ENCODE measurements around the gene FNBP1. TPM values are rescaled to one million over a fixed set of nuclear protein-coding genes. Genes with fewer than 3 reads are reported as not detected.
"Not testable (repeated sequence)": the region's sequence is repeated elsewhere in the genome, so short reads cannot be mapped to it uniquely, and the experiment has no call there.

The FNBP1 gene
- total RNA-seq, 2 experiments from 2014 or later, result 126 to 128 TPM

DNA sequence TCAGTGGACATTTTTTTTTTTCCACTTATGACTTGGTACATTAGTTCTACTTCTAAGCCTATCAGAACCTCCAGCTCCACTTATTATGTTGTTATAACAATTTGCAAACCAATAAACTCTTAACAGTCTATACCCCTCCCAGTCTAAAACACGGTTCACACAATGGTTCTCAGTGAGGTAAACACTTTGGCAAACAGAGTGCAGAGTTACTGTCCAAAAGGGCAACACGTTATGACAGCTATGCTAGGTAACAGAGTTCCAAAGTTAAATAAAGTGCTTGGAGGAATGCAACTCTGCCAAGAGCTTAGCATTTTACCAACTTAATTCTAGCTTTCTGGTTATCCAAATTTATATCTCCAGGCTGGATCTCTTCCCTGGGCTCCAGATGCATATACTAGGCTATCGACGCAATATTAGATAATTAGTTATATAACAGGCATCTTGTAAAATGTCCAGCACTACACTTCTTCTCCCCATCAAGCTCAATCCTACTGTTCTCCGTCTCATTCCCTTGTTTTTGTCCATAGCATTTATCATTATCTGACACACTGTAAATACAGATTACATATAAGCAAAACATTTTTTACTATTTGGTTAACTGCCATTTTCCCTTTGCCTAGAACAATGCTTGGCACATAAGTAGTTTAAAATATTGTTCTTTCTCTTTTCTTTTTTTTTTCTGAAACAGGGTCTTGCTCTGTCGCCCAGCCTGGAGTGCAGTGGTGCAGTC is 14.3 kb downstream of the FNBP1 start:
- Mint-ChIP-seq H3K4me1 (ENCODE audit: low read depth) (peaks cover 96% of the 10 kb centered on the region), H3K27me3 (ENCODE audit: low read depth) (no peaks in the 10 kb centered on the region), H3K4me3 (peak overlapping the region; percentile 45), H3K27ac (peak overlapping the region; percentile 85), H3K36me3 (ENCODE audit: low read depth) (peaks cover 10% of the 10 kb centered on the region), H3K9me3 (no peaks in the 10 kb centered on the region)
- CTCF ChIA-PET, result interaction anchor here (0.8 to 1.3 kb wide), 4 partner anchors 11 to 142 kb away, joined by 3 to 4 read pairs (median 3); no protein-coding TSS in a partner anchor
- intact Hi-C loops (cut with micrococcal nuclease), result loop anchor here (1.0 to 2.0 kb wide), 6 partner anchors 8 to 140 kb away; no protein-coding TSS in a partner anchor
- DNase-seq, result no peak

DNA sequence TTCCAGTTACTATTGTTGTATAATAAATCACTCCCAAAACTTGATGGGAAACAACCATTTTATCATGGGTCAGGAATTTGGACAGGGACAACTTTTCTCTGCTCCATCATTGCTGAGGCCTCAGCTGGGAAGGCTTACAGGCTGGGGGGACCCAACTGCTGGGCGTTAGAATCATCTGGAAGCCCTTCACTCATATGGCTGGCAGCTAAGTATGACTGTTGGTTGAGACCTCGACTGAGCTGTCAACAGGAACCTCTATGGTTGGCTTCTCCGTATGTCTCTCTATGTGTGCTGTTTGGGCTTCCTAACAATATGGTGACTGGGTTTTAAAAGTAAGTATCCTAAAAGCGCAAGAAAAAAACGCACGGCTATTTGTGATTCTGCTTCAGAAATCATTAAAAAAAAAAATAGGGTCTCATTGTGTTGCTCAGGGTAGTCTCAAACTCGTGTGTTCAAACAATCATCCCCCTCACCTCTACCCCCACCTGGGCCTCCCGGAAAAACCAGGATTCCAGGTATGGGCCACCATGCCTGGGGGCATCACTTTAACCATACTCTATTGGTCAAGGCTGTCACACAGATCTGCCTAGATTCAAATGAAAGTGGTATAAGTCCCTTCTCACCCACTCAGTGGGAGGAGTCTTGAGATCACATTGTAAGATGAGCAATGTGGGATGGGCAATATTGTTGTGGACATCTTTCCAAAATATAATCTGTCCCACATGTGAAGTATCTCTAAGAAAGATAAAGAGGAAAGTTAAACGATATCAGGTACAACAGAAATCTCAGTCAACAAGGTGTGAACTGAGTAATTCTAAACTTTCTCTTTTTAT is 15.2 kb downstream of the FNBP1 start:
- DNase-seq, result no peak
- H3K27ac Mint-ChIP-seq, result peak overlapping the region; percentile 85
- CTCF ChIA-PET, result interaction anchor here (1.0 to 1.7 kb wide), 5 partner anchors 11 to 35 kb away, joined by 3 to 6 read pairs (median 4); no protein-coding TSS in a partner anchor
- H3K4me1 Mint-ChIP-seq (ENCODE audit: low read depth), result peaks cover 98% of the 10 kb centered on the region
- H3K9me3 Mint-ChIP-seq, result no peaks in the 10 kb centered on the region
- H3K4me3 Mint-ChIP-seq, result peak overlapping the region; percentile 1
- H3K36me3 Mint-ChIP-seq (ENCODE audit: low read depth), result peaks cover 10% of the 10 kb centered on the region
- intact Hi-C loops (cut with micrococcal nuclease), result loop anchor here (2.0 kb wide), 1 partner anchor 65 kb away; no protein-coding TSS in a partner anchor
- H3K27me3 Mint-ChIP-seq (ENCODE audit: low read depth), result no peaks in the 10 kb centered on the region

DNA sequence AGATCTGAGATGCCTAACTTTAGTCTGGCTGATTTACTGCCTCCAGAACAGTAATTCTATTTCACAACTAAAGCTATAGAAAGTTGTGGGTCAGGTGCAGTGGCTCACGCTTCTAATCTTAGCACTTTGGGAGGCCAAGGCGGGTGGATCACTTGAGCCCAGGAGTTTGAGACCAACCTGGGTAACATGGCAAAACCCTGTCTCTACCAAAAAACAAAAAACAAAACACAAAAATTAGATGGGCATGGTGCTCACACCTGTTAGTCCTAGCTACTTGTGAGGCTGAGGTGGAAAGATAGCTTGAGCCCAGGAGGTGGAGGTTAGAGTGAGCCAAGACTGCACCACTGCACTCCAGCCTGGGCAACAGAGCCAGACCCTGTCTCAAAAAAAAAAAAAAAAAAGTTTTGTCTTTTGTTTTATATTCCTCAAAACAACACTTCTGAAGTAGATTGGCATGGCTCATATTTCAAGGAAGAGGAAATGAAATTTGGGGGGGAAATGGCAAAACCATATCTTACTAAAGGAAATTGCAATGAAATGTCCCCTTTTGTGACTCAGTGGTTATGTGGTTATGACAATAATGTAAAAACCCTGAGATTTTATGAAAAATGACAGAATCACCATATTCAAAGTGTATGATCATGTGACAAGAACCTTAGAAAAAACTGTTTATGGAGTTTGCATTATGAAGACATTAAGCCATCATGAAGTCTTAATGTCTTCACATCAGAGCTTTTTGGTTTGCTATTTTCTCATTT is 16.2 kb downstream of the FNBP1 start:
- Mint-ChIP-seq H3K27ac (peak overlapping the region; percentile 85), H3K4me3 (no peak overlapping the region), H3K9me3 (no peaks in the 10 kb centered on the region), H3K4me1 (ENCODE audit: low read depth) (peaks cover 96% of the 10 kb centered on the region), H3K27me3 (ENCODE audit: low read depth) (no peaks in the 10 kb centered on the region), H3K36me3 (ENCODE audit: low read depth) (peaks cover 10% of the 10 kb centered on the region)
- intact Hi-C loops (cut with micrococcal nuclease), result no loop called here
- CTCF ChIA-PET, result interaction anchor here (0.5 to 1.7 kb wide), 5 partner anchors 10 to 34 kb away, joined by 3 to 6 read pairs (median 4); no protein-coding TSS in a partner anchor
- DNase-seq, result no peak

DNA sequence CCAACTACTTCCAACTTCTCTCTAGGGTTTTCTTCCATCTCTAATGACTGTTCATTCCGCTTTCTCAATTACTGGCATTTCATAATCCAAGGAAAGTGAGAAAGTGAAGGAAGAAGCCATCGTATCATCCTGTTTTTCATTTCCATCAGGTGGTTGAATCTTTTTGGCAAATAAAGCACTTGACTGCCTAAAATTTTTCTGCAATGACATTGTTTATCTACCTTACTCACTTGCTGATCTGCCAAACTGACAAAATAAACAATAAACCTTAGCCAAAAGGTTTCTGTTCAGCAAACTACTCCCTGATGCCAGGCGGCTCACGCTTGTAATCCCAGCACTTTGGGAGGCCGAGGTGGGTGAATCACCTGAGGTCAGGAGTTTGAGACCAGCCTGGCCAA is 18.4 kb downstream of the FNBP1 start:
- Mint-ChIP-seq H3K4me3 (no peak overlapping the region), H3K4me1 (ENCODE audit: low read depth) (peaks cover 96% of the 10 kb centered on the region), H3K27me3 (ENCODE audit: low read depth) (no peaks in the 10 kb centered on the region), H3K36me3 (ENCODE audit: low read depth) (peaks cover 14% of the 10 kb centered on the region), H3K27ac (peak overlapping the region; percentile 79), H3K9me3 (no peaks in the 10 kb centered on the region)
- DNase-seq, result no peak
- intact Hi-C loops (cut with micrococcal nuclease), result no loop called here
- CTCF ChIA-PET, result no interaction called here

DNA sequence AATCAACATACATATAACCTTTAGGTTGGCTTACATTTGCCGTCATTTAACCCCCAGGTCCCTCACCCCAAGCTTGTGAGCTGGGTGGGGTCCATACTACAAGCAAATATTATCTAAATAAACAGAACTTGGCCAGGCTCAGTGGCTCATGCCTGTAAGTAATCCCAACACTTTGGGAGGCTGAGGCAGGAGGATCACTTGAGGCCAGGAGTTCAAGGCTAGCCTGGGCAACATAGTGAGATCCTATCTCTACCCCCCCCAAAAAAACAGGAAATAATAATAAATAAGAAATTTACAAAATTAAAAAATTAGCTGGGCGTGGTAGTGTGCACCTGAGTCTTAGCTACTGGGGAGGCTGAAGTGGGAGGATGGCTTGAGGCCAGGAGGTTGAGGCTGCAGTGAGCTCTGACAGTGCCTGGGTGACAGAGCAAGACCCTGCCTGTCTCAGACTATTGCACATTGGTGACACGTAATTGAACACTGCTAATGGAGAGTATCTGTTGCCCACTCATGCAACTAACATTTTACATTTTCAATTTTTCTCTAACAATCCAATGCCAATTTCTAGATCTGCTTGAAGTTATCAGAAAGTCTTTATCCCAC is 18.9 kb downstream of the FNBP1 start:
- Mint-ChIP-seq H3K27me3 (ENCODE audit: low read depth) (no peaks in the 10 kb centered on the region), H3K36me3 (ENCODE audit: low read depth) (peaks cover 17% of the 10 kb centered on the region), H3K27ac (peak overlapping the region; percentile 79), H3K4me1 (ENCODE audit: low read depth) (peaks cover 96% of the 10 kb centered on the region), H3K4me3 (no peak overlapping the region), H3K9me3 (no peaks in the 10 kb centered on the region)
- DNase-seq, result no peak
- CTCF ChIA-PET, result interaction anchor here (1.0 to 1.4 kb wide), 3 partner anchors 11 to 67 kb away, joined by 3 to 4 read pairs (median 4); no protein-coding TSS in a partner anchor
- intact Hi-C loops (cut with micrococcal nuclease), result loop anchor here (1.0 kb wide), 1 partner anchor 29 kb away; no protein-coding TSS in a partner anchor

DNA sequence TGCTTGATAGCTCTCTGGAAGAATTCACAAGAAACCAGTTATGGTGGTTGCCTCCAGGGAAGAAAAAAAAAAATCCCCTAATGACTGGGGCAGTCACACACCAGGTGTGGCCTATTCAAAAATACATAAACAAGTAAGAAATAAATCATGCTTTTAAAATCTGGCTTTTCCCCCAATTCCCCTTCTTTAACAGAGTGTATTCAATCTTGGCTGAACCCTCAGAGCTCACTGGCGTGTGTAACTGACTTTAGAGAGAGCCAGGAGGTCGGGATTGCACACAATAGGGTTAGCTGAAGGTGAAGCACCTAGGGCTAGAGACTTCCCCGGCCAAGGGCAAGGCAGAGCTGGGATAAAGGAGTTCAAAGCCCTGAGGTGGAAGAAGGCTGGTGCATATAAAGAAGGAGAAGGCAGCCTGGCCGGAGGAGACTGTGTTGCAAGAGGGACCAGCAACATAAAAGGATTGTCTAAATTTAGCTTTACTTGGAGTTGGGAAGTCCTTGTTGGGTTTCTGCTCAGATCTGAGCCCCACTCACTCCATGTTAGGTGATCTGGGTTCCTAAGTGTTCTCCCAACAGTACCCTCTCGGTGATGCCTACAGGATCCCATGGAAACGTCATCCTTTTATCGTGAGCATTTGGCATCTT is 19.7 kb downstream of the FNBP1 start:
- peaks cover 17% of the 10 kb centered on the region for H3K36me3 Mint-ChIP-seq (ENCODE audit: low read depth)
- peak; percentile 45 for DNase-seq
- H3K27me3 Mint-ChIP-seq (ENCODE audit: low read depth), result no peaks in the 10 kb centered on the region
- H3K4me1 Mint-ChIP-seq (ENCODE audit: low read depth), result peaks cover 92% of the 10 kb centered on the region
- H3K9me3 Mint-ChIP-seq, result no peaks in the 10 kb centered on the region
- intact Hi-C loops (cut with micrococcal nuclease), result loop anchor here (1.0 kb wide), 1 partner anchor 28 kb away; no protein-coding TSS in a partner anchor
- peak overlapping the region; percentile 79 for H3K27ac Mint-ChIP-seq
- CTCF ChIA-PET, result interaction anchor here (0.7 to 1.4 kb wide), 4 partner anchors 12 to 66 kb away, joined by 3 to 5 read pairs (median 4); no protein-coding TSS in a partner anchor
- peak overlapping the region; percentile 7 for H3K4me3 Mint-ChIP-seq

DNA sequence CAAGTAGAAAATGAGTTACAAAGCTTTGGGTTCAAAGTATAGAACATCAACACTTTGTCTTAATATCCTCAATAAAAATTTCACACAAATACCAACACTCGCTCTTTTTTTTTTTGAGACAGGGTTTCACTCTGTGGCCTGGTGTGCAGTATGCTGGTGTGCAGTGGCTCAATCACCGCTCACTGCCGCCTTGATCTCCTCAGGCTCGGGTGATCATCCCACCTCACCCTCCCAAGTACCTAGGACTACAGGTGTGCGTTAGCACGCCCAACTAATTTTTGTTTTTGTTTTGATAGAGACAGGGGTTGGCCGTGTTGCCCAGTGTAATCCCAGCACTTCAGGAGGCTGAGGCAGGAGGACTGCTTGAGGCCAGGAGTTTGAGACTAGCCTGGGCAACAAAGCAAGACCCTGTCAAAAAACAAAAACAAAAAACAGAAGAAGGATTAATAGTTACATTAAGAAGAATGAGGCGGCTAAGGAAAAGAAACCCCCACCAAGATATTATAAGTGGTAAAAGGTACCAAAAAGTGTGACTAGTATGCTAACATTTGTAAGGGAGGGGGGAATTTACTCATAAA is 20.3 kb downstream of the FNBP1 start:
- DNase-seq, result no peak
- intact Hi-C loops (cut with micrococcal nuclease), result loop anchor here (1.0 kb wide), 1 partner anchor 27 kb away; no protein-coding TSS in a partner anchor
- CTCF ChIA-PET, result interaction anchor here (0.7 to 1.4 kb wide), 4 partner anchors 12 to 30 kb away, joined by 3 to 5 read pairs (median 4); no protein-coding TSS in a partner anchor
- Mint-ChIP-seq H3K27ac (peak overlapping the region; percentile 79), H3K4me3 (no peak overlapping the region), H3K9me3 (no peaks in the 10 kb centered on the region), H3K4me1 (ENCODE audit: low read depth) (peaks cover 89% of the 10 kb centered on the region), H3K27me3 (ENCODE audit: low read depth) (no peaks in the 10 kb centered on the region), H3K36me3 (ENCODE audit: low read depth) (peaks cover 12% of the 10 kb centered on the region)

DNA sequence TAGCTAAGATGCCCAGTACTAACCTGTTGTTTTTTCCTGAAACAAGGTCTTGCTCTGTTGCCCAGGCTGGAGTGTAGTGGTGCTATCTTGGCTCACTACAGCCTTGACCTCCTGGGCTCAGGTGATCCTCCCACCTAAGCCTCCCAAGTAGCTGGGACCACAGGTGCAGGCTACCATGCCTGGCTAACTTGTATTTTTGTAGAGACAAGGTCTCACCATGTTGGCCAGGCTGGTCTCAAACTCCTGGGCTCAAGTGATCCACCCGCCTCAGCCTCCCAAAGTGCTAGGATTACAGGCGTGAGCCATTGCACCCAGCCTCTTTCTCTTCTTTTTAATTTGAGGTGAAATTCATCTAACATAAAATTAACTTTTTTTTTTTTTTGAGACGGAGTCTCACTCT is 21.1 kb downstream of the FNBP1 start:
- intact Hi-C loops (cut with micrococcal nuclease), result loop anchor here (2.0 kb wide), 1 partner anchor 13 kb away; no protein-coding TSS in a partner anchor
- H3K27ac Mint-ChIP-seq, result peak overlapping the region; percentile 96
- H3K4me3 Mint-ChIP-seq, result not testable (repeated sequence)

DNA sequence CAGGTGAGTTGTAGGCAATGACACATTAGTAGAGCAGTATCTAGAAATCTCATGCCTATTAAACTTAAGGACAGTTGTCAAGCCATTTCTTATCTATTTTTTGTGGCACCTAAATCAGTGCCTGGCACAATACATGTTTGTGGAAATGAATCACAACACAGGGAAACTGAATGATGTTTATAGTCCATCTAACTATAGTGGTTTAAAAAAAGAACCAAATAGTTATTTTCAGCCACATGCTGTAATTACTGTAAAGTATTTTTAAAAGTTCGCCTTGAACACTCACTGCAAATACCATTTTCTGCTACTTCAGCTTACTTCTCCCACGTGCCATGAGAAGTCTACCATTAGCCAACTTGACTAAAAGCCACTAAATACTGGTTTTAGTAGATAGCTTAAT is 21.9 kb downstream of the FNBP1 start:
- DNase-seq, result no peak
- intact Hi-C loops (cut with micrococcal nuclease), result loop anchor here (2.0 kb wide), 1 partner anchor 14 kb away; no protein-coding TSS in a partner anchor
- Mint-ChIP-seq H3K36me3 (ENCODE audit: low read depth) (peaks cover 18% of the 10 kb centered on the region), H3K9me3 (peaks cover 4% of the 10 kb centered on the region), H3K27me3 (ENCODE audit: low read depth) (no peaks in the 10 kb centered on the region), H3K27ac (peak overlapping the region; percentile 96), H3K4me3 (no peak overlapping the region), H3K4me1 (ENCODE audit: low read depth) (peaks cover 89% of the 10 kb centered on the region)
- CTCF ChIA-PET, result interaction anchor here (0.6 kb wide), 1 partner anchor 19 kb away, joined by 4 read pairs; no protein-coding TSS in a partner anchor

More for the DNA sequence above, 21.1 kb downstream of the FNBP1 start:
- CTCF ChIA-PET, result interaction anchor here (0.8 kb wide), 1 partner anchor 18 kb away, joined by 3 read pairs; no protein-coding TSS in a partner anchor
- Mint-ChIP-seq H3K4me1 (ENCODE audit: low read depth) (peaks cover 89% of the 10 kb centered on the region), H3K36me3 (ENCODE audit: low read depth) (peaks cover 11% of the 10 kb centered on the region)
- H3K27me3 Mint-ChIP-seq (ENCODE audit: low read depth); H3K9me3 Mint-ChIP-seq; DNase-seq: not testable (repeated sequence)

DNA sequence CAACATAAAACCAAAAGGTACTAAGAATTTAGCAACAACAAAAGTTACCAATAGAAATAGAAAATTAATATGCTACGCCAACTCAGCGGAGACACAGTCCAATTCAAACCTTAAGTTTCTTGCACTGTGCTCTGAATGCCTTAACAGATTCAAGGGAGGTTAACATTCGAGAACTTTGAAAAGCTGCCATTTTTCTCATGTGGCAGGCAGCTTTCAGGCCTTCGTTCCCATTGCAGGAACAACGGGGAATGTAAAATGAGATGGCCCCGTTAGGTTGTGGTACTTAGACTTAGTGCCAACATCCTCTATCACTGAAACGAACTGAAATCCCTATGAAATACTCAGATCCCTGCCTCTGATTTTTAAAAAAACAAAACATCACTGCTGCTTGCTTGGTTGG is 22.4 kb downstream of the FNBP1 start:
- CTCF ChIA-PET, result interaction anchor here (0.6 kb wide), 1 partner anchor 19 kb away, joined by 4 read pairs; no protein-coding TSS in a partner anchor
- intact Hi-C loops (cut with micrococcal nuclease), result loop anchor here (1.0 to 2.0 kb wide), 3 partner anchors 9 to 28 kb away; no protein-coding TSS in a partner anchor
- peaks cover 84% of the 10 kb centered on the region for H3K4me1 Mint-ChIP-seq (ENCODE audit: low read depth)
- H3K36me3 Mint-ChIP-seq (ENCODE audit: low read depth), result peaks cover 20% of the 10 kb centered on the region
- H3K4me3 Mint-ChIP-seq, result no peak overlapping the region
- peaks cover 4% of the 10 kb centered on the region for H3K9me3 Mint-ChIP-seq
- H3K27me3 Mint-ChIP-seq (ENCODE audit: low read depth), result no peaks in the 10 kb centered on the region
- no peak for DNase-seq
- H3K27ac Mint-ChIP-seq, result peak overlapping the region; percentile 96

All from activated naive CD4-positive, alpha-beta T cell treated with anti-CD3 and anti-CD28 coated beads for 36 hours (primary cell).